Endodermal cell (in vitro differentiated cells): ENCODE results near the gene POT1. TPM values are rescaled to one million over a fixed set of nuclear protein-coding genes. Genes with fewer than 3 reads are reported as not detected.
"Not testable (repeated sequence)": the region's sequence is repeated elsewhere in the genome, so short reads cannot be mapped to it uniquely, and the experiment has no call there.

Experiments
- DNase-seq: peaks from one replicate; pipeline ENCODE4 v3.0.0-alpha.2; 2017
- H3K27ac ChIP-seq: 2 replicates; pipeline ENCODE4 v1.5.1; 2013; ENCODE audit warnings: mild to moderate bottlenecking, low read depth, low read length, moderate library complexity
- H3K27me3 ChIP-seq: 2 replicates; pipeline ENCODE4 v1.6.1; 2013; ENCODE audit warnings: mild to moderate bottlenecking, low read length, moderate library complexity; ENCODE audit not compliant: insufficient read depth, control insufficient read depth, poor library complexity, severe bottlenecking
- H3K36me3 ChIP-seq: 2 replicates; pipeline ENCODE4 v1.7.0; 2013; ENCODE audit warnings: mild to moderate bottlenecking, low read length, moderate library complexity; ENCODE audit not compliant: control insufficient read depth, insufficient read depth
- H3K4me1 ChIP-seq: one replicate; pipeline ENCODE4 v1.7.0; 2013; ENCODE audit warnings: low read length; ENCODE audit not compliant: control insufficient read depth, insufficient read depth
- H3K4me3 ChIP-seq: 2 replicates; pipeline ENCODE4 v1.5.1; 2013; ENCODE audit warnings: mild to moderate bottlenecking, low read length, moderate library complexity
- H3K9ac ChIP-seq: 2 replicates; pipeline ENCODE4 v1.6.1; 2013; ENCODE audit warnings: mild to moderate bottlenecking, low read length, moderate library complexity; ENCODE audit not compliant: poor library complexity, severe bottlenecking; ENCODE audit errors: extremely low read depth
- H3K9me3 ChIP-seq: 2 replicates; pipeline ENCODE4 v1.6.1; 2013; ENCODE audit warnings: mild to moderate bottlenecking, low read length, moderate library complexity; ENCODE audit not compliant: control insufficient read depth
- H3K27ac Mint-ChIP-seq: 2 replicates; pipeline ENCODE4 v1.8.0; 2020; ENCODE audit warnings: mixed read lengths
- H3K27me3 Mint-ChIP-seq: 2 replicates; pipeline ENCODE4 v1.8.0; 2021; ENCODE audit warnings: mild to moderate bottlenecking, mixed read lengths; ENCODE audit not compliant: insufficient read depth
- H3K36me3 Mint-ChIP-seq: 2 replicates; pipeline ENCODE4 v1.8.0; 2020; ENCODE audit warnings: low read depth, mixed read lengths
- H3K4me1 Mint-ChIP-seq: 2 replicates; pipeline ENCODE4 v1.8.0; 2020; ENCODE audit warnings: mixed read lengths
- H3K4me3 Mint-ChIP-seq: 2 replicates; pipeline ENCODE4 v1.8.0; 2020; ENCODE audit warnings: mild to moderate bottlenecking, moderate library complexity, mixed read lengths
- H3K9me3 Mint-ChIP-seq: 2 replicates; pipeline ENCODE4 v1.8.0; 2020; ENCODE audit warnings: mild to moderate bottlenecking, mixed read lengths
- WGBS, 2 experiments: methylation state at CpG; one replicate each; pipeline versions ENCODE4 v1.1.5 to v1.1.7; 2013; ENCODE audit warnings: missing lambda C conversion rate in 2 of 2, mixed read lengths in 1 of 2; ENCODE audit not compliant: insufficient coverage in 1 of 2, insufficient read length in 1 of 2; 5-methylcytosine and 5-hydroxymethylcytosine counted together
- total RNA-seq, 2 donors: library from RNA; stranded (reverse); fragmentation: NEBNext Ultra II Directional in 1 of 2; extraction: Animal tissue kit (Norgen Biotek cat#: 25700) in 1 of 2; gene quantifications; 2 replicates in 1 of 2; 3 replicates in 1 of 2; pipeline ENCODE4 v1.2.1, GENCODE V29; 2021
- TF ChIP-seq, protein P1 (sequence below): fragments of 200-600 bp; sonication (generic); conservative IDR thresholded peaks from 2 replicates; pipeline ENCODE4 v1.5.0; 2021; ENCODE audit warnings: antibody characterized with exemption, mild to moderate bottlenecking

The POT1 gene
- total RNA-seq, 2 donors from 2014 or later: 31.2 to 41.8 TPM

- peaks cover 7% of the 10 kb centered on the region for H3K4me1 Mint-ChIP-seq
- TF ChIP-seq, protein P1, sequence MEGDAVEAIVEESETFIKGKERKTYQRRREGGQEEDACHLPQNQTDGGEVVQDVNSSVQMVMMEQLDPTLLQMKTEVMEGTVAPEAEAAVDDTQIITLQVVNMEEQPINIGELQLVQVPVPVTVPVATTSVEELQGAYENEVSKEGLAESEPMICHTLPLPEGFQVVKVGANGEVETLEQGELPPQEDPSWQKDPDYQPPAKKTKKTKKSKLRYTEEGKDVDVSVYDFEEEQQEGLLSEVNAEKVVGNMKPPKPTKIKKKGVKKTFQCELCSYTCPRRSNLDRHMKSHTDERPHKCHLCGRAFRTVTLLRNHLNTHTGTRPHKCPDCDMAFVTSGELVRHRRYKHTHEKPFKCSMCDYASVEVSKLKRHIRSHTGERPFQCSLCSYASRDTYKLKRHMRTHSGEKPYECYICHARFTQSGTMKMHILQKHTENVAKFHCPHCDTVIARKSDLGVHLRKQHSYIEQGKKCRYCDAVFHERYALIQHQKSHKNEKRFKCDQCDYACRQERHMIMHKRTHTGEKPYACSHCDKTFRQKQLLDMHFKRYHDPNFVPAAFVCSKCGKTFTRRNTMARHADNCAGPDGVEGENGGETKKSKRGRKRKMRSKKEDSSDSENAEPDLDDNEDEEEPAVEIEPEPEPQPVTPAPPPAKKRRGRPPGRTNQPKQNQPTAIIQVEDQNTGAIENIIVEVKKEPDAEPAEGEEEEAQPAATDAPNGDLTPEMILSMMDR: no peak
- H3K27ac Mint-ChIP-seq: no peak overlapping the region
- no peak overlapping the region for H3K27ac ChIP-seq
- peak overlapping the region; percentile 54 for H3K4me3 ChIP-seq
- WGBS, 2 experiments: 93 to 100% methylated on average over 1 of the region's 1 CpG
- peaks cover 2% of the 10 kb centered on the region for H3K27me3 ChIP-seq
- H3K9me3 Mint-ChIP-seq: peaks cover 33% of the 10 kb centered on the region
- no peak overlapping the region for H3K9ac ChIP-seq
- no peak for DNase-seq
- peaks cover 42% of the 10 kb centered on the region for H3K9me3 ChIP-seq
- no peaks in the 10 kb centered on the region for H3K4me1 ChIP-seq
- H3K36me3 Mint-ChIP-seq: peaks cover 9% of the 10 kb centered on the region
- peaks cover 5% of the 10 kb centered on the region for H3K27me3 Mint-ChIP-seq
- no peak overlapping the region for H3K4me3 Mint-ChIP-seq
- no peaks in the 10 kb centered on the region for H3K36me3 ChIP-seq
These were observed 30.1 kb upstream of the POT1 start for GRCh38 chr7:124959676-124960075.

DNA sequence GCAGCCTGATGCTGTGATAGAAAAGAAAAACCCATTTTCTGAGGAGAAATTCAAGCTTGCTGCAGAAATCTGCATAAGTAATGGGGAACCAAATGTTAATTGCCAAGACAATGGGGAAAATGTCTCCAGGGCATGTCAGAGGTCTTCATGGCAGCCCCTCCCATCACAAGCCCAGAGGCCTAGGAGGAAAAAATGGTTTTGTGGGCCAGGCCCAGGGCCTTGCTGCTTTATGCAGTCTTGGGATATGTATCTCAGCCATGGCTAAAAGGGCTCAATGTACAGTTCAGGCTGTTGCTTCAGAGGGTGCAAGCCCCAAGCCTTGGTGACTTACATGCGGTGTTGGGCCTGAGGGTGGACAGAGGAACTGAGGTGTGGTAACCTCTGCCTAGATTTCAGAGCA is 28.3 kb upstream of the POT1 start:
- peaks cover 20% of the 10 kb centered on the region for H3K27me3 ChIP-seq
- not testable (repeated sequence) for H3K27ac ChIP-seq, H3K4me3 Mint-ChIP-seq, DNase-seq, H3K4me1 ChIP-seq, H3K27ac Mint-ChIP-seq, H3K9ac ChIP-seq, H3K36me3 Mint-ChIP-seq, H3K4me1 Mint-ChIP-seq, H3K36me3 ChIP-seq
- H3K9me3 ChIP-seq: peaks cover 42% of the 10 kb centered on the region
- H3K27me3 Mint-ChIP-seq: peaks cover 14% of the 10 kb centered on the region
- peak overlapping the region; percentile 68 for H3K4me3 ChIP-seq
- WGBS, 2 experiments: 67 to 92% methylated on average over 1 of the region's 1 CpG
- H3K9me3 Mint-ChIP-seq: peaks cover 33% of the 10 kb centered on the region

- WGBS, 2 experiments: 90% methylated on average over 1 of the region's 1 CpG; no CpG with 5 or more reads in 1 of the 2 experiments
- H3K27me3 ChIP-seq: peaks cover 36% of the 10 kb centered on the region
- Mint-ChIP-seq H3K4me3 (no peak overlapping the region), H3K27me3 (peaks cover 23% of the 10 kb centered on the region), H3K4me1 (peaks cover 10% of the 10 kb centered on the region), H3K9me3 (peaks cover 33% of the 10 kb centered on the region), H3K36me3 (peaks cover 9% of the 10 kb centered on the region), H3K27ac (no peak overlapping the region)
- H3K36me3 ChIP-seq: no peaks in the 10 kb centered on the region
- no peak overlapping the region for H3K27ac ChIP-seq
- no peak overlapping the region for H3K9ac ChIP-seq
- no peak for DNase-seq
- H3K4me1 ChIP-seq: peaks cover under 1% of the 10 kb centered on the region
- H3K9me3 ChIP-seq: peaks cover 42% of the 10 kb centered on the region
- H3K4me3 ChIP-seq: no peak overlapping the region
- TF ChIP-seq, protein P1: no peak
These were observed 26.5 kb upstream of the POT1 start for GRCh38 chr7:124956160-124956559.

GRCh38 chr7:124954790-124955189 is 25.2 kb upstream of the POT1 start:
- TF ChIP-seq, protein P1: no peak
- H3K27me3 ChIP-seq: peaks cover 44% of the 10 kb centered on the region
- peaks cover 36% of the 10 kb centered on the region for H3K9me3 ChIP-seq
- H3K4me3 Mint-ChIP-seq: no peak overlapping the region
- peaks cover 33% of the 10 kb centered on the region for H3K9me3 Mint-ChIP-seq
- H3K36me3 ChIP-seq: no peaks in the 10 kb centered on the region
- peaks cover 3% of the 10 kb centered on the region for H3K4me1 Mint-ChIP-seq
- H3K27ac Mint-ChIP-seq: no peak overlapping the region
- H3K4me3 ChIP-seq: no peak overlapping the region
- H3K4me1 ChIP-seq: peaks cover 3% of the 10 kb centered on the region
- peaks cover 32% of the 10 kb centered on the region for H3K27me3 Mint-ChIP-seq
- H3K9ac ChIP-seq: no peak overlapping the region
- peaks cover 9% of the 10 kb centered on the region for H3K36me3 Mint-ChIP-seq
- no peak for DNase-seq
- no peak overlapping the region for H3K27ac ChIP-seq
